GM12801 (cell line): Measurements from ENCODE around the gene MOBP.

Experiments used
- TF ChIP-seq, protein P1 (sequence below): IDR thresholded peaks from one replicate; pipeline ENCODE4 v1.5.1; 2011; ENCODE audit warnings: control low read depth; ENCODE audit not compliant: insufficient read length; ENCODE audit errors: extremely low read depth

The MOBP gene, protein sequence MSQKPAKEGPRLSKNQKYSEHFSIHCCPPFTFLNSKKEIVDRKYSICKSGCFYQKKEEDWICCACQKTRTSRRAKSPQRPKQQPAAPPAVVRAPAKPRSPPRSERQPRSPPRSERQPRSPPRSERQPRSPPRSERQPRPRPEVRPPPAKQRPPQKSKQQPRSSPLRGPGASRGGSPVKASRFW

DNA sequence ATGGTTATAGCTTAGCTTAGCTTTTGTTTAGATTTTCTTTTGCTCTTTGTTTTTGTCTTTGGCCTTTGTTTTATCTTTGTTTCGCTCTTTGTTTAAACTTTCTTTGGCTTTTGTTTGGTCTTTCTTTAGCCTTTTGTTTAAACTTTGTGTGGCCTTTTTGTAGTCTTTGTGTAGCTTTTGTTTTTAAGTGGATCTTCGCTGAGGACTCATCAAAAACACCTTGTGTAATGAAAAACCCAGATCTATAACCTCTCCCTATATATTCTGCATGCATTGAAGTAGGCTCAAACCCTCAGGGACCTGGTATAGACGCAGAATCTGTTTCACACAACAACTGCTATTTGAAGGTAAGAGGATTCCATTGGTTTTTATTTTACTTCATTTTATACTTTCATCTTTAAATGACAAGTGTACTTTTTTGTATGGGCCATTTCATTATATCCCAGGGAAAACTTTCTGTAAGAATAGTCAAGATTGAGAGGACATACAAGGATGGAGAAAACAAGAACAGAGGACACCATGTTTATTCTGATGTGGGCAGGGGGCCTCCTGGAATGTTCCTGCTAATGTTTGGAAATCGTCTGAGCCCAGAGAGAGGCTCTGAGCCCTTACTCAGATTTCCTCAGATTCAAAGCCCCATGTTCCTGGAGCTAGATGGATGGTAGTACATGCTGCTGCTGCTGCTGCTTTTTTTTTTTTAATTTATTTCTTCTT is at the start of gene MOBP:
TSS of gene MOBP (plus strand) at position 287 of the 714 bp plus-strand sequence. CDS start 34,390 bp downstream, outside the sequence.
- TF ChIP-seq, protein P1, sequence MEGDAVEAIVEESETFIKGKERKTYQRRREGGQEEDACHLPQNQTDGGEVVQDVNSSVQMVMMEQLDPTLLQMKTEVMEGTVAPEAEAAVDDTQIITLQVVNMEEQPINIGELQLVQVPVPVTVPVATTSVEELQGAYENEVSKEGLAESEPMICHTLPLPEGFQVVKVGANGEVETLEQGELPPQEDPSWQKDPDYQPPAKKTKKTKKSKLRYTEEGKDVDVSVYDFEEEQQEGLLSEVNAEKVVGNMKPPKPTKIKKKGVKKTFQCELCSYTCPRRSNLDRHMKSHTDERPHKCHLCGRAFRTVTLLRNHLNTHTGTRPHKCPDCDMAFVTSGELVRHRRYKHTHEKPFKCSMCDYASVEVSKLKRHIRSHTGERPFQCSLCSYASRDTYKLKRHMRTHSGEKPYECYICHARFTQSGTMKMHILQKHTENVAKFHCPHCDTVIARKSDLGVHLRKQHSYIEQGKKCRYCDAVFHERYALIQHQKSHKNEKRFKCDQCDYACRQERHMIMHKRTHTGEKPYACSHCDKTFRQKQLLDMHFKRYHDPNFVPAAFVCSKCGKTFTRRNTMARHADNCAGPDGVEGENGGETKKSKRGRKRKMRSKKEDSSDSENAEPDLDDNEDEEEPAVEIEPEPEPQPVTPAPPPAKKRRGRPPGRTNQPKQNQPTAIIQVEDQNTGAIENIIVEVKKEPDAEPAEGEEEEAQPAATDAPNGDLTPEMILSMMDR, result no peak

DNA sequence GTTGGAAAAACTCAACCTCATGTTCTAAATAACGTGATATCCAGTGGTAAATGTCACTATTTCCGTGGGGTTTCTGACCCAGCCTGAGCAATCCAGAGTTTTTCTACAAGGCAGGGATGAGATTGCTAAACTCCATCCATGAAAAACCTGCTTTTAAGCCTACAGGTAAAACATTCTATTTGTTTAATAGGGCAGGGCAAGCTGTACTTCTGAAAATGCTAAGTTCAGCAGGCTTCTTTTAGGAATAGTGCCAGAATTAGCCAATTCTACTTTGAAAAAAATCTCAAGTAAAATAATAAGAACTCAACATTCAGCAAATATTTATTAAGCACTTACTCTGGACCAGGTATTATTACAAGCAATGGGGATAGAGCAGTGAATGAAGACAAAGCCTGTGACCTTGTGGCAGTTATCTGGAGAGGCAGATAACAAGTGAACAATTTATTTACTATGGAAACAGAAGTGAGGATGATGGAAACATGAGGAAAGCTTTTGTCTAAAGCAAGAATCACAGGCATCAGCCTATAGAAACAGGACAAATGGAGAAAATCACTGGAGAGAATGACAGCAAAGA is 47.7 kb upstream of the MOBP start:
- TF ChIP-seq, protein P1, result no peak

DNA sequence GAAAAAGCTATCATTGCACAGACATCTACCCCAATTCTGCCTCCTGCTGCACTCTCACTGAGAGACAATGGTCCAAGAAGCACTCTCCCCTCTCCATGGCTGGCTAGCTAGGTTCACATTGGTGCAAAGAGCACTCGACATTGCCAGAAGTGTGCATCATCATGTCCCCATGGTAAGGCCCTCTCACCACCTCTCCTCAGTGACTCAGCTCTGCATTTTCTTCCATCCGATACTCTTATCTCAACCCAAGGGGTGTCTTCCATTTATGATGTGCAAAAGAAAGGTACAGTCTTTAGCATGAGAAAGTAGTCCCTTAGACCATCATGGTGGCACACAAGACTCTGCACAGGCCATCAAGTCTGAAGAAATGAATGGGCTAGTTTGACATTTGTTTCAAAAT is 46.9 kb upstream of the MOBP start:
- TF ChIP-seq, protein P1, result no peak

DNA sequence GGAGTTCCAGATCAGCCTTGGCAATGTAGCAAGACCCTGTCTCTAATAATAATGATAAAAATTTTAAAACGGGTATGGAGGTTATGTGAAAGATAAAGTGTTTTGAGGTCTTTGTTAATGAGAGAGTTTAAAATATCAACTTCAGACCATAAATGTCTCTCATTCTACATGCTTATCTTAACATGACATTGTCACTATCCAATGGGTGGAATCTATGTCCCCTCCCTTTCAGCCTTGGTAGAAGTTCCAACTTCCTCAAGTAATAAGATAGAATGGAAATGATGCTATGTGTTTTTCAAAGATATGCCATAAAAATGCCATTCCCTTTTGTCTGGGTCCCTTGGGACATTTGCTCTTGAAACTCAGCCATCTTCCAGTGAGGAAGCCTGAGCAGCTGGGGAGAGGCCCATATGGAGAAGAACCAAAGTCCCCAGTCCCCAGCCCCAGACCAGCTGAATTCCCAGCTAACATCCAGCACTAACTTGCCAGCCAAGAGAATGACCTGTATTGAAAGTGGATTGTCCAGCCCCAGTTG is 44.0 kb upstream of the MOBP start:
- TF ChIP-seq, protein P1, result no peak

DNA sequence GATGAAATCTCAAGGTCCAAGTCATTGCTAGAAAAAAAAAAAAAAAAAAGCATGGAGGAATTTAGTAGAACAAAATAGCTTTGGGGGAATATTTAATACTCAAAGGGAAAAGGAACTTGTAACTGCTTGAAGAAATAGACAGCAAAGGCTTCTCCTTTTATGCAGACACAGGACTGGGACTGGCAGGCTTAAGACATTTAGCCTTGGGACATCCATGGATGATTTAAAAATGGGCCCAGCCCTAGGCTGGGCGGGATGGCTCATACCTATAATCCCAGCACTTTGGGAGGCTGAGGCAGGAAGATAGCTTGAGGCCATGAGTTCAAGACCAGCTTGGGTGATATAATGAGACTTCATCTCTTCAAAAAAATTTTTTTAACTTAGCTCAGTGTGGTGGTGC is 41.2 kb upstream of the MOBP start:
- TF ChIP-seq, protein P1, result no peak

DNA sequence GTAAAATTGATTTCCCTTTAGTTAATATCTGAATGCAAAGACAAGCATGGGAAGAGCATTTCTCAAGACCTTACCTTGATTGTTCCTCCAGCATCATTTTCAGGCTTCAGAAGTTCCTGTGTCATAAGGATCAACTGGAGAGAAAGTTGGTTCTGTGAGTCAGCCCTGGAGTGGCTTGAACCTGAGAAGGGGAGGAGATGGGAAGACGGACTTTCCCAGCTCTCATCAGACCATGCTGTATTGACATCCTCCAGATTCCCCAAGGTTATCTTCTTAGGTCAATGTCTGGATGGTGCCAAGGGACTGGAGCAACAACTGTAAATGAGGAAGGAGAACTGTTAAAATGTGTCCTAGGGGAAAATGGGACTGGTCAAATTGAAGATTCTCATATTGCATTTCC is 40.0 kb upstream of the MOBP start:
- TF ChIP-seq, protein P1, result no peak

DNA sequence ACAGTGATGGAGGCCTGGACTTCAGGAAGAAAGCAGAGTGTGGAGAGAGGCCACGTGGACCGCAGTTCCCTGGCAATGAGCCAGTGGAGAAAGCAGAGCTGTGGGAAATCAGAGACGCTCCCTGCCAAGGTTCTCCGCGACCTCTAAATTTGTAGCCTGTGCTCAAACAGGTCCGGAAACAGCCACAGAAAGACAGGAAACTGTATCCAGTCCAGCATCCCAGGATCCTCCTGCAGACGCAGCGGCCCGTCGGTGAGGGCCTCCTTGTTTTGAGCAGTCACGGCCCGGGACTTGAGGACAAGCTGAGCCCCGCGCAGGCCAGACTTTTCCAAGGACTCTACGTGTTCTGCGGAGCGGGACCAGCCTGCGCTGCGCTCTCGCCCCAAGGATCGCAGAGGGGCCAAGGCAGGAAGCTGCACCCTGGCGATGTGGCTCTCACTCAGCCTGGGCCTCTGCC is 38.7 kb upstream of the MOBP start:
- TF ChIP-seq, protein P1, result no peak
